Stomach (tissue), 9 donors: Measurements from ENCODE around the gene CNTNAP4. TPM values are rescaled to one million over a fixed set of nuclear protein-coding genes. Genes with fewer than 3 reads are reported as not detected.

ENCODE experiments used
- DNase-seq, 2 donors: peaks; one replicate each; pipeline versions ENCODE4 v3.0.0 to v3.0.0-alpha.2; 2013 to 2019
- H3K27ac ChIP-seq, 5 donors: fragments of 200-600 bp in 4 of 5; sonication (generic) in 4 of 5; one replicate each; pipeline ENCODE4 v1.5.1; 2013 to 2019; ENCODE audit warnings: mild to moderate bottlenecking in 1 of 5, moderate library complexity in 1 of 5
- H3K27me3 ChIP-seq, 3 donors: fragments of 200-600 bp; sonication (generic); one replicate each; pipeline ENCODE4 v1.5.1; 2017 to 2019; ENCODE audit warnings: mixed run types in 1 of 3
- H3K36me3 ChIP-seq, 4 donors: fragments of 200-600 bp; sonication (generic); 1 replicate in 3 of 4; 2 replicates in 1 of 4; pipeline ENCODE4 v1.5.1; 2016 to 2019
- H3K4me1 ChIP-seq, 4 donors: fragments of 200-600 bp; sonication (generic); one replicate each; pipeline ENCODE4 v1.5.1; 2016 to 2019
- H3K4me3 ChIP-seq, 4 donors: fragments of 200-600 bp; sonication (generic) in 3 of 4; one replicate each; pipeline ENCODE4 v1.5.1; 2016 to 2019; ENCODE audit warnings: mild to moderate bottlenecking in 1 of 4
- H3K9me3 ChIP-seq, 4 donors: fragments of 200-600 bp; sonication (generic); one replicate each; pipeline ENCODE4 v1.5.1; 2016 to 2019
- CTCF ChIP-seq, 7 experiments: fragments of 450-650 bp in 4 of 7; fragments of 200-600 bp in 3 of 7; sonication (generic) in 3 of 7; IDR thresholded peaks; one replicate each; pipeline ENCODE4 v1.5.1; 2016 to 2019; ENCODE audit warnings: antibody characterized with exemption in 7 of 7, control low read depth in 2 of 7, mild to moderate bottlenecking in 1 of 7
- EP300 ChIP-seq: sonication (generic); formaldehyde crosslinking; IDR thresholded peaks from one replicate; pipeline ENCODE4 v1.6.1; 2017; ENCODE audit warnings: antibody characterized with exemption
- POLR2A ChIP-seq, 4 donors: fragments of 450-650 bp; IDR thresholded peaks; one replicate each; pipeline ENCODE4 v1.6.1; 2016; ENCODE audit warnings: antibody characterized with exemption in 4 of 4, control low read depth in 2 of 4, mild to moderate bottlenecking in 1 of 4, moderate library complexity in 1 of 4
- POLR2AphosphoS5 ChIP-seq, 3 donors: sonication (generic); formaldehyde crosslinking; IDR thresholded peaks; one replicate each; pipeline ENCODE4 v1.6.1; 2016; ENCODE audit warnings: antibody characterized with exemption in 3 of 3
- whole genome bisulfite sequencing, 5 donors: extraction: QIAGEN DNeasy Blood & Tissue Kit in 3 of 5; methylation state at CpG; one replicate each; pipeline versions ENCODE4 v1.1.5 to v1.1.7; 2013 to 2018; 5-methylcytosine and 5-hydroxymethylcytosine counted together
- intact Hi-C: fragments of 100-400 bp; cut with DNase I; formaldehyde crosslinking; loops from one replicate; pipeline ENCODE4 v1.15.1; 2023; ENCODE audit warnings: low total_unique reads
- polyA plus RNA-seq, 3 donors: library from polyadenylated mRNA; stranded (reverse); fragments of 200-250 nt; gene quantifications; one replicate each; pipeline ENCODE4 v1.2.3, GENCODE V29; 2013
- total RNA-seq, 5 donors: library from RNA; depleted of rRNA; stranded (reverse); fragments of >200 nt; gene quantifications; one replicate each; pipeline versions ENCODE4 v1.1.0 to v1.2.3, GENCODE V29; 2014 to 2016
- donor health status: healthy with polysubstance abuse.
- donor health status: Bipolar disorder and iron deficiency.
- donor health status: healthy.

The CNTNAP4 gene
- total and polyA plus RNA-seq, 8 donors: 1.3 TPM; not detected in 7

GRCh38 chr16:76246587-76246986, 30.6 kb upstream of the CNTNAP4 start:
- TF ChIP-seq CTCF (IDR thresholded peaks at IDR 0.05) (no peak), POLR2A (IDR thresholded peaks at IDR 0.05) (no peak), POLR2AphosphoS5 (IDR thresholded peaks at IDR 0.05) (no peak), EP300 (no peak)

GRCh38 chr16:76265434-76266045, 11.7 kb upstream of the CNTNAP4 start:
- H3K36me3 ChIP-seq: no peaks in the 10 kb centered on the region
- H3K27ac ChIP-seq: no peak overlapping the region
- peaks cover 0 to 21% (median 0%) of the 10 kb centered on the region in 4 donors for H3K9me3 ChIP-seq
- WGBS, 5 donors: 15 to 23% (median 20%) methylated on average over 2 of the region's 2 CpGs
- H3K27me3 ChIP-seq: no peaks in the 10 kb centered on the region
- DNase-seq: peak in 1 of 2 donors; percentile 12
- H3K4me1 ChIP-seq: no peaks in the 10 kb centered on the region
- intact Hi-C loops: no loop called here
- TF ChIP-seq POLR2A (IDR thresholded peaks at IDR 0.05) (no peak), CTCF (IDR thresholded peaks at IDR 0.05) (peak in 1 of 7 experiments; percentile 8), EP300 (no peak), POLR2AphosphoS5 (IDR thresholded peaks at IDR 0.05) (no peak)
- H3K4me3 ChIP-seq: no peak overlapping the region

More at GRCh38 chr16:76246587-76246986, 30.6 kb upstream of the CNTNAP4 start:
- intact Hi-C loops: no loop called here
- DNase-seq: no peak
- Histone ChIP-seq H3K4me3 (no peak overlapping the region), H3K9me3 (no peaks in the 10 kb centered on the region), H3K27ac (no peak overlapping the region), H3K4me1 (no peaks in the 10 kb centered on the region), H3K27me3 (no peaks in the 10 kb centered on the region), H3K36me3 (no peaks in the 10 kb centered on the region)
- WGBS, 5 donors: 58 to 67% (median 64%) methylated on average over 3 of the region's 3 CpGs

- no peak for TF ChIP-seq CTCF (IDR thresholded peaks at IDR 0.05)
- TF ChIP-seq EP300: no peak
- TF ChIP-seq POLR2AphosphoS5 (IDR thresholded peaks at IDR 0.05): no peak
- TF ChIP-seq POLR2A (IDR thresholded peaks at IDR 0.05): no peak
- 52 to 64% (median 58%) methylated on average over 1 of the region's 1 CpG for WGBS, 5 donors
- no peaks in the 10 kb centered on the region for H3K27me3 ChIP-seq
- H3K4me3 ChIP-seq: no peak overlapping the region
- no peak overlapping the region for H3K27ac ChIP-seq
- no peaks in the 10 kb centered on the region for H3K4me1 ChIP-seq
- H3K36me3 ChIP-seq: no peaks in the 10 kb centered on the region
- intact Hi-C loops: no loop called here
- peaks cover 0 to 31% (median 2%) of the 10 kb centered on the region in 4 donors for H3K9me3 ChIP-seq
- no peak for DNase-seq
These were observed 8.4 kb upstream of the CNTNAP4 start for GRCh38 chr16:76268824-76269223.

DNA sequence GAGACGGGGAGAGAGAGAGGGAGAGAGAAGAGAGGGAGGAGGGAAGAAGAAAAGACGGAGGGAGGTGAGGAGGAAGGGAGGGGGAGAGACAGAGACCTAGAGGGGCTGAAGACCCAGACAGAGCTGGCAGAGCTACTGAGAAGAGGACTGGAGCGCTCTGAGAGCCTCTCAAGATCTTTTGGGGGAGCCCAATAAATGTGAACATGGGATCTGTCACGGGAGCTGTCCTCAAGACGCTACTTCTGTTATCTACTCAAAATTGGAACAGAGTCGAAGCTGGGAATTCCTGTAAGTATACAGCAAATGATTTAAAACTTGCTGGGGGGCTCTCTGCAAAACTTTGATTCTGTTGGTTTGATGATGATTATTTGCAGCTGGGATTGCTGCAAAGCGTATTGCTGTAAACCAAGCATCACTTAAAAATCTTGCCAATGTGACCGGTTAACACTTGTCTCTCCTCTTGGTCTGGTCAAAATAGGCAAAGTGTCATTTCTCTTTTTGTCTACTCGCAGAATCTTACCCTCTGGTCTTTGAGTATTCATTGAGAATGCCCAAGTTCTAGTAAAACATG, 344 bp downstream of the CNTNAP4 start:
- no peak for DNase-seq
- Histone ChIP-seq H3K27me3 (peaks cover 0 to 9% (median 0%) of the 10 kb centered on the region in 3 donors), H3K9me3 (no peaks in the 10 kb centered on the region), H3K4me1 (no peaks in the 10 kb centered on the region), H3K27ac (no peak overlapping the region), H3K4me3 (no peak overlapping the region), H3K36me3 (no peaks in the 10 kb centered on the region)
- TF ChIP-seq POLR2A (IDR thresholded peaks at IDR 0.05) (no peak), EP300 (no peak), POLR2AphosphoS5 (IDR thresholded peaks at IDR 0.05) (no peak), CTCF (IDR thresholded peaks at IDR 0.05) (no peak)
- 36 to 47% (median 41%) methylated on average over 9 of the region's 9 CpGs for WGBS, 5 donors
- intact Hi-C loops: no loop called here
